HG02840 (cell line): Measurements from ENCODE around the gene KDM4B.
"Not testable (repeated sequence)": the region's sequence is repeated elsewhere in the genome, so short reads cannot be mapped to it uniquely, and the experiment has no call there.

ENCODE experiments used
- ATAC-seq: cut with Tn5 transposase; IDR thresholded peaks from one replicate; pipeline ENCODE4 v1.9.1; 2021; ENCODE audit warnings: mild to moderate bottlenecking, moderate library complexity, moderate number of reproducible peaks; ENCODE audit not compliant: unreplicated experiment, low FRiP score

KDM4B gene

GRCh38 chr19:5006821-5007220, 37.9 kb downstream of the KDM4B start:
- no peak for ATAC-seq

GRCh38 chr19:5011476-5012238, 42.7 kb downstream of the KDM4B start:
- no peak for ATAC-seq

GRCh38 chr19:5012688-5013457, 44.0 kb downstream of the KDM4B start:
- no peak for ATAC-seq

- no peak for ATAC-seq
These were observed 44.8 kb downstream of the KDM4B start for GRCh38 chr19:5013761-5014160.

GRCh38 chr19:5014941-5015340, 46.0 kb downstream of the KDM4B start:
- ATAC-seq: no peak

- ATAC-seq: no peak
These were observed 47.4 kb downstream of the KDM4B start for GRCh38 chr19:5016268-5016667.

- no peak for ATAC-seq
These were observed 47.9 kb downstream of the KDM4B start for GRCh38 chr19:5016781-5017180.

- no peak for ATAC-seq
These were observed 48.3 kb downstream of the KDM4B start for GRCh38 chr19:5017235-5017634.

GRCh38 chr19:5018224-5019015, 49.5 kb downstream of the KDM4B start:
- no peak for ATAC-seq

GRCh38 chr19:5020368-5020767, 51.5 kb downstream of the KDM4B start:
- no peak for ATAC-seq

GRCh38 chr19:5021046-5021445, 52.1 kb downstream of the KDM4B start:
- ATAC-seq: no peak

- no peak for ATAC-seq
These were observed 53.4 kb downstream of the KDM4B start for GRCh38 chr19:5022066-5022860.

GRCh38 chr19:5023128-5023571, 54.2 kb downstream of the KDM4B start:
- no peak for ATAC-seq

- ATAC-seq: no peak
These were observed 55.4 kb downstream of the KDM4B start for GRCh38 chr19:5024282-5024681.

GRCh38 chr19:5025027-5025426, 56.1 kb downstream of the KDM4B start:
- ATAC-seq: no peak

- no peak for ATAC-seq
These were observed 57.9 kb downstream of the KDM4B start for GRCh38 chr19:5026706-5027273.

- no peak for ATAC-seq
These were observed 59.4 kb downstream of the KDM4B start for GRCh38 chr19:5028229-5028886.

GRCh38 chr19:5029596-5029995, 60.7 kb downstream of the KDM4B start:
- not testable (repeated sequence) for ATAC-seq

GRCh38 chr19:5030136-5030820, 61.4 kb downstream of the KDM4B start:
- no peak for ATAC-seq
